ENCODE results near the gene NUP58.

Gene NUP58, protein sequence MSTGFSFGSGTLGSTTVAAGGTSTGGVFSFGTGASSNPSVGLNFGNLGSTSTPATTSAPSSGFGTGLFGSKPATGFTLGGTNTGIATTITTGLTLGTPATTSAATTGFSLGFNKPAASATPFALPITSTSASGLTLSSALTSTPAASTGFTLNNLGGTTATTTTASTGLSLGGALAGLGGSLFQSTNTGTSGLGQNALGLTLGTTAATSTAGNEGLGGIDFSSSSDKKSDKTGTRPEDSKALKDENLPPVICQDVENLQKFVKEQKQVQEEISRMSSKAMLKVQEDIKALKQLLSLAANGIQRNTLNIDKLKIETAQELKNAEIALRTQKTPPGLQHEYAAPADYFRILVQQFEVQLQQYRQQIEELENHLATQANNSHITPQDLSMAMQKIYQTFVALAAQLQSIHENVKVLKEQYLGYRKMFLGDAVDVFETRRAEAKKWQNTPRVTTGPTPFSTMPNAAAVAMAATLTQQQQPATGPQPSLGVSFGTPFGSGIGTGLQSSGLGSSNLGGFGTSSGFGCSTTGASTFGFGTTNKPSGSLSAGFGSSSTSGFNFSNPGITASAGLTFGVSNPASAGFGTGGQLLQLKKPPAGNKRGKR

DNA sequence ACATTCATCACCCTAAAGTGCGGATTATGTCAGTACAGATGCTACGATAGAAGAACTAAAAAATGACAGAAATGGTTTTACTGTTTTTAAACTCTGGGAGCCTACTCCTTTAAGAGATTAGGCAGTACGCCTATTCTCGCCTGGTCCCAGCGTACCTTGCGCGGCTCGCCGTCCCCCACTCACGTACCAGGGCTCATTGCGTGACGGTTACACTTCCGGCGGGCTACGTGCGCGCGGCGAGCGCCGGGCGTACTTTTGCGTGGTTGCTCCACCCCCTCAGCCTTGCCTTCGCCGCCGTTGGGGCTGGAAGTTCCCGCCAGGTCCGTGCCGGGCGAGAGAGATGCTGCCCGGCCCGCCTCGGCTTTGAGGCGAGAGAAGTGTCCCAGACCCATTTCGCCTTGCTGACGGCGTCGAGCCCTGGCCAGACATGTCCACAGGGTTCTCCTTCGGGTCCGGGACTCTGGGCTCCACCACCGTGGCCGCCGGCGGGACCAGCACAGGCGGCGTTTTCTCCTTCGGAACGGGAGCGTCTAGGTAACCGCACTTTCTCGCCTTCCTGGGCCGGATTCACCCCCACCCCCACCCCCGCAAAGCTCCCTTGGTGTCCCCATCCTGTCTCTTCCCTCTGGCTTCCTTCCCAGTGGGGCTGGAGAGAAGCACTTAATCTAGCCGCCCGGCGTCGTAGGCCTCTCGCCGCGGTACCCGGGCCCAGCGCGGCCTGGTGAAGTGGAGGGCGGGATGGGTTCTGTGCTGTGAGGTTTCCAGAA, at the start of gene NUP58:
TSS of gene NUP58 (plus strand) at position 279 of the 767 bp plus-strand sequence. CDS start at position 428, 149 bp downstream.
- peak; percentile 90 for DNase-seq

DNA sequence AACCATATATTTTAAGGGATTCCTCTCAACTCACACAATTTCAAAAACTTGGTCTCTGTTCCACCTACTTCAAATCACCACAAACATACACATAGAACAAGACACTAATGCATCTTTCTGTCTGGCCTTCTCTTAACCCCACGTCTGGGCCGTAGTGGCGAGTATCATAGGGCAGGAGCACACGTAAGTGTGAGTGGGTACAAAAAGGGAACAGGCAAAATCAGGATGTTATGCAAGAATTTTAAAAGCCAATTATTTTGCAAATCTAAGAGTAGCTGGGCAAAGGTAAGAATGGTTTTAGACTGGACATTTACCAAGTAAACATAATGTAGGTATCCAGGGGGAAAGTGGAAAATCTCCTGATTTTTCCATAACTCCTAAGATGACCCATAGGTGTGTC, 49.2 kb upstream of the NUP58 start:
- no peak for DNase-seq

DNA sequence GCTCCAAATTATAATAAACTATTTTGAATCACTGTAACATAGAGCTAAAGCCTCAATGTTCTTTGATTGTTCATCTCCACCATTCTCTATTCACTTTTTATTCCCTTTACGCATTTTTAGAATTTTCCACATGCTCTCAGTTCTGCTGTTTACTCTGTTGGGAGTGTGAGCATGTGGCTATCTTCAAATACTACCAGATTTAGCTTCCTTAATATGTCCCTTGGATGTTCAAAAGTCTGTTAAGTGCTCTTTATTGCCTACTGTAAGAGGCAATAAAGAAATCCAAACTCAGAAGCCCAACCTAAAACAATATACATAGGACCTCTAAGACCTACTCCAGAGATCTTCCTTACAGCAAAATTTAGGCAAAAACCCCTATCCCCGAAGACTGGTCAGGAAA, 48.7 kb upstream of the NUP58 start:
- DNase-seq: no peak

DNA sequence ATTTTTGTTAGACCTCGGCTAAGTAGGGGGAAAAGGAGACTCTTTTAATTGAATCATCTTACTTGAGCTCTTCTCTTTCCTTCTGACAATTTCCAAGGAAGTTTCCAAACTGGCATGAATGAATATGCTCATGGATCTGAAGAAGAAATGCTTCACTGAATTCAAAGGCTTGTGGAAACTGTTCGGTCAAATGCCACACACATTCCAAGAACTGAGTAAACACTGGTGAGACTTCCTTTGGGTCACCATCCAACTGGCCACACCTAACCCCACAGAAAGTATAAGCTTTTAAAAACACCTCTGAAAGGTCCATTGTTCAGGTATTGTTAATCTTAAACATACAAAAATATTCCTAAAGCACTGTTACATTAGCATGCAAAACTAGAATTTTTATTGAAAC, 47.7 kb upstream of the NUP58 start:
- DNase-seq: no peak

DNA sequence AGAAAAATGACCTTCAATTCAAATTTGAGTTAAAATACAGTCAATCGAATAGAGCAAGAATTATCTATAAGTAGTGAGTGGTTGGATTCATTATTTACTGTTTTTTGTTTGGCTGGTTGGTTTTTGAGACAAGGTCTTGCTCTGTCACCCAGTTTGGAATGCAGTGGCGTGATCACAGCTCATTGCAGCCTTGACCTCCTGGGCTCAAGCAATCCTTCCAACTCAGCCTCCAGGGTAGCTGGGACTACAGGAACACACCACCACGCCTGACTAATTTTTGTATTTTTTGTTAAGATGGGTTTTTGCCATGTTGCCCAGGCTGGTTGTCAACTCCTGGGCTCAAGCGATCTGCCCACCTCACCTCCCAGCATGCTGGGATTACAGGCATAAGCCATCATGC, 39.2 kb upstream of the NUP58 start:
- DNase-seq: no peak

DNA sequence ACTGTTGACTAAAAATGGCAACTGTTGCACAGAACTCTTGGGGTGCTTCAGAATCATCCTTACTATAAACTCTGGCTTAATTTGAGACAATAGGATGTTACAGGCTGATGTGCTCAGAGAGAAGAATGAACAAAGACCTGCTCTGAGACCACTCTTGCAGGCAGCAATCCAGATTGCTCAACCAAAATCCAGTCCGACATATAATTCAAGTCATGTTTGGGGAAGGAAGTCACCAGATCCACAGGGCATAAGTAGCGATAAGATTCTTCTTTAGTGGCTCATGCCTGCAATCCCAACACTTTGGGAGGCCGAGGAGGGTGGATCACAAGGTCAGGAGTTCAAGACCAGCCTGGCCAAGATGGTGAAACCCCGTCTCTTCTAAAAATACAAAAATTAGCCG, 34.7 kb upstream of the NUP58 start:
- no peak for DNase-seq

DNA sequence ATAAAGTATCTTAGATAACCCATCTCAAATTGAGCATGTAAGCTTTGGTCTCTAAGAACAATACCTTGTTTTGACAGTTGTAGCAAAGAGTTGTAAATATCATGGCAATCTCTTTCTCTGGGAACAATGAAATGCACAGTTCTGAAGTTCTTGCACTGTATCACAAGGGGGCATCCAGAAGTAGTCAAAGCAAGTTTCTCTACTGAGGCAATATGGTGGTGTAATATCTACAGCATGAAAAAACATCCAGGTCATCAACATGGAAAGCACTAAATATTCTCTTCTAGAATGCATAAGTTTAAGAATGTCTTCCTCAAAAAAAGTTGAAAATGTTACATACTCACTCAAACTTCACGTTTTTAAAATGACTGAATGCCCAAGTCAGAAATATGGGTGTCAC, 33.7 kb upstream of the NUP58 start:
- DNase-seq: no peak

DNA sequence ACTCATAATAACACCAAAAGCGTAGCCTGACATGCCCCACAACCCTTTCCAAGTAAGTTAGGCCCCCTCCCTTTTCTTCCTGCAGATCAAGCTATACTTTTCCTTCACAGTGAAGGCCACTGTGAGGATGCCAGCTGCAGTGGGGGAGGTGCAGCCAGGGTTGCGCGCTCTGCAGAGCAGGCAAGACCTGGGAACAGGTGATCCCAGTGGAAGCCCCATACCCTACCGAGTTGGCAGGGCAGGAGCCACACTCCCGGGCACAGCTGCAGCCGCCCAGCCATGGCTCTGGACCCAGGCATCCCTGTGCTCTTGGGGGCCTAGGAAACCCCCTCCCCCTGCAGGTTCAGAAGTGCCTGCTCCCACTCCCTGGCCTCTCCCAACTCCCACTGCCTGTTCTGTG, 32.9 kb upstream of the NUP58 start:
- DNase-seq: no peak

DNA sequence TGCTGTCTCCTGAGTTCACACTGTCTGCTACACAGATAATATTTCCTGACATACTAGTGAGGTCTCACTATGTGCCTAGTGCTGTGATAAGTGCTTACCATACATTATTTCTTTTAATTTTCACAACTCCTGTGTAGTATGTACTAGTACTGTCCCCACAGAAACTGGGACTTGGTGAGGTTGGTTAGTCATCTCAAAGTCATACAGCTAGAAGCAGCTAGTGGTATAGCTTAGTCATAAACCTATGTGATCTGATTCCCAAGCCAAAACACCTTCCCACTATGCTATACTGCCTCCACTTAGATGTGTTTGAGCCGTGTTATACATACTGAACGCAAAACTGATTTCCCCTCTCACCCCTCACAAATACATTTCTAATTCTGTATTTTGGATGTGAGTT, 24.7 kb upstream of the NUP58 start:
- DNase-seq: no peak

DNA sequence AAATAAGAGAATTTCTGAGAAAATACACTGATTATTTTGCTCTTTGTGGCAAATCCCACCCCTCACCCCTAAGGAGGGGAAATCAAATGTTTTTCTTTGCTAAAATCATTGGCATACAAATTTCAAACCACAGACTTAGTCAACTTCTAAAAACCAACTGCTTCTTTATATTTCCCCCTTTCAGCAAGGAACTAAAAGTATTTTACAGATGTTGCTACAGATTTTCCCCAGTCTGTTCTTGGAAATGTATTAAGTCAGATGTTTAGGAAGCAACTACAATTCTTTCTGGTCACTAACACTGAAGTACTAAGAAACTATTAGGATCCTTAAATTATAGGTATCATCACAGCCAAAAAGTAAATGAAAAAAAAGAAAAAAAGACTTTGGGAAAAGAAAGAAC, 21.0 kb upstream of the NUP58 start:
- DNase-seq: no peak

DNA sequence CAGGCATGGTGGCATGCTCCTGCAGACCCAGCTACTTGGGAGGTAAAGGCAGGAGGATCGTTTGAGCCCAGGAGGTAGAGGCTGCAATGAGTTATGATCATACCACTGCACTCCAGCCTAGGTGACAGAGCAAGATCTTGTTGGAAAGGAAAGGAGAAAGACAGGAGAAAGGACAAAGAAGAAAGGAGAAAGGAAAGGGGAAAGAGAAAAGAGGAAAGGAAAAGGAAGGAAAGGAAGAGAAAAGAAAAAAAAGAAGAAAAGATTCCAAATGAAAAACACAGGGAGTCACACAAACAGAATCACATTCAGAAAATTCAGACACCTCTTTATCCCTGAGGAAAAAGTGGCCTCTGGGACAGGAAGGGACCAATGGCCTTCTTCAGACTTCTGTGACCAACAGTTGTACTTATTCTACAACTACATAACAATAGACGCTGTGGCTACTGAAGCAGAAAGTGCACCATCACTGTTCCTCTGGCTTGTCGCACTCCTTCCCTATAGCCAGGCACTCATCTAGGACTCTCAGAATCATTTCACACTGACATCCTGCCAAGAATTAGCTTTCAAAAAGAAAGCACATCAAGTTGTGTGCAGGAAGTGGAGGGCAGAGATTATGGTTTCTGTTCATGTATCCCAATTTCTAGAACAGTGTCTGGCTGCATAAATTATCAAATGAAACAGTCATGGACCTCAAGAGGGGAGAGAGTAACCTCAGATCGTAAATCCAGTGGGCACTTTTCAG, 20.1 kb upstream of the NUP58 start:
- no peak for DNase-seq

DNA sequence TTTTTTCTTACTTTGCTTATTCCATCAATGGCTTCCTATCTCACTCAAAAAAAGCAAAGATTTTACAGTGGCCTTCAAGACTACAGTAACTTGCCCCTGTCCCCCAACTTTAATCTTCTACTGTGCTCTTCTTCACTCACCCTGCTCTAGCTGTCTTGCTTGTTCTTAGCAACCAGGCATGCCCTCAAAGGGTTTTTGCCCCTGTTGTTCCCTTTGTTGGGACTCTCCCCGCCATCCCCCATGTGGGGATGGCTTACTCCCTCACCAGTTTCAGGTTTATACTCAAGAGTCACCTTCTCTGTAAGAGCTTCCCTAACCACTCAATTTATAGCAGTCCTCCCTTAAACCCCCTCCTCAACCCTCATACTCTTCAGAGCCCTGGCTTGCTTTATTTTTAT, 19.5 kb upstream of the NUP58 start:
- no peak for DNase-seq

DNA sequence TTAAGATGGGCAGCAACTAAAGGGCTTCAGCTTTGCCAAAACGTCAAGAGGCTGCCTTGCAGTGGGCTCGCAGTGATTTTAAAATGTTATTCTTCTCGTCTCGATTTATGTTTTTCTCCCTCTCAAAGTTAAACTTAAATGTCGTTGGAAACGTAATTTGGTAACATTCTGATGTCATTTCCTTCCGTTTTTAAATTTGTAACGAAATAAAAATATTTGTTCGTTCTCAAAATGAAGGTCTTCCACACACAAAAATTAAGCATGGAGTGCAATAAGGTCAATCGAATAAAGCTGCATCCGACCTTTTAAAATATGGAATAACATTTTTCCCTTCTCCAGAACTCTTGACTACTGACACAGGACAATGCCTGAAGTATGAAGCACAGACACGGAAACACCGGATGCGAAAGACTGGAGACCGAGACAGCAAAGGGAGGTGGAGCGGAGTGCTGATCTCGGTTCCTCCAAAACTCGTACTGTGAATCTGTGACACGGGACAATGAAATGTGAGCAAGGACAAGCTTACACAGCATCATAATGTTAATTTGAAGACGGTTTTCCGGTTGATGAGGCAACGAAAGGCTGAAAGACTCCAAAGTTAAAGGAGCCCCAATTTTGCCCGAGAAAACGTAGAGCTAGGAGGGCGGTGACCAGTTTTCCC, 15.0 kb upstream of the NUP58 start:
- DNase-seq: peak; percentile 17

DNA sequence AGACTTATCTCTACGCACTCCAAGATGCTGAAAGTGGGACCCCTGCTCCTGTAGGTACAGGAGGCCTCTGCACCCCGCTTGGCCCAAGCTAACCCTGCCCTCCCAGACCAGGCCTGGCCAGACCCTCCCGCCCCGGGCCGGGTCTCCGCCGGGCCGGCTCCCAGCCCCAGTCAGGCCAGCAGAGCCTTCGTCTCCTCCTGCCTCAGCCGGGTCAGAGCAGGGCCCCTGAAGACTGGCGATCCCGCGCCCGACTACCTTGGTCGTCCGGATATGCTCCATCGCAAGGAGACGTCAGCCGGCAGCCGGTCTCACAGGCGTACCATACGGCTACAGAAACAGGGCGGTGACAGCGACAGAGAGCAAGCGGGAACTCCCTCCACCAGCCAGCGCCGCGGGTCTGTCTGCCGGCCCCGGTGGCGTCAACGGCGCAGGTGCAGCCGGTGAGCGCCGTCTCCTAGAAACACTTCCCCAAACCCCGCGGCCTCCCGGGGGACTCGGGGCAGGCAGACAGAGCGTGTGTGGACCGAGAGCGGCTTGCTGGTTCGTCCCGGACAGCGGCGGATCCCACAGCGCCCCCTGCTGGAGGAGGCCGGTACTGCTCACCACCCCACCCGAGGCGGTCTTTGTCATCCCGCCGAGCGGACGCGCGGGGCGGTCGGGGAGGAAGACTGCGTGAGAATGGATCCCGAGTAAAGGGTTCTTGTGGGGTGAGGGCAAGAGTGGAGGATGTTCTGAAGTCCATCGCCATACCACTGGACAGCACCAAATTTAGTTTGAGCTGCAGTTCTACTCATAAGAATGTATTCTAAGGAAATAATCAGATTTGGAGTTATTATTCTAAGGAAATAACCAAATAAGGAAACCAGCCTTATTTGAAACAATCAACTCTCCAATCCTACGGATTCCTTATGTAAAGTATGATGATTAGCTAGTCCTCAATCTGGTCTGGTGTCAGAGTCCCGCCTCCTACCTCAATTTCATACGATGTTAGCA, 14.2 kb upstream of the NUP58 start, which contains the start of gene MTMR6:
TSS of gene MTMR6 (minus strand) at position 520 of the 993 bp plus-strand sequence. CDS start at position 279, 241 bp downstream.
- DNase-seq: peak; percentile 83

DNA sequence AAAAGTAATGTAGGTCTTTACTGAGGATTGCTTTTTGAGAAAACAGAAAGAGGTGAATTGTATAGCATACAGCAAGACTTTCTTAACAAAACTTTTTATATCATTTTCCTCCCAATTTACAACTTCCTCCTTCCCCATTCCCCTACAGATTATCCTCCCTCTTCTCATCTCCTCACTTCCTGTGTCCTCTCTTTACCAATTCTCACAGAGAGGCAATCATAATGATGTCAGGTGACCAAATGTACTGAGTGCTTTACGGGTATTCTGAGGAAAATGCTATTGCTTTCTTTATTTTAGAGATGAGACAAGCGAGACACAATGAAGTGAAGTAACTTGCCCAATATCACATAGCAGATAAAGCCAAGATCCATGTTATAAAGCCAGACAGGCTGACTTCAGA, 12.5 kb upstream of the NUP58 start:
- no peak for DNase-seq

DNA sequence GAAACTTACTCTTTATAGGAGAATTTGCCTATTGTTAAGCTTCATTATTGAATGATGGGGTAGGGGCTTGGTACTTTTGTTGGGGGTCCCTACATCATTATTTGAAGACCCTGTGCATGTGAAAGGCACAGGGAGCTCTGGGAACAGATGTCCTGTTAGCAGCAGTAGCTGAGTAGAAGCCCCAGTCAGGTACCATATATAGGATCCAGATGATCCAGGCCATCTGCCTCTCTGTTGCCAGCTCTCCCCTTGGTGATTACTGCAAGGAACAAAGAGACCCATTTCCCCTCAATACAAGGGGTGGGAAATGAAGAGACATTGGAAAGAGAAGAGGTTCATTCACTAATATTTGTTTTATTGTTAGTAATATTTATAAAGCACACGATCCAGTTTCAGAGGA, 9.7 kb upstream of the NUP58 start:
- no peak for DNase-seq

DNA sequence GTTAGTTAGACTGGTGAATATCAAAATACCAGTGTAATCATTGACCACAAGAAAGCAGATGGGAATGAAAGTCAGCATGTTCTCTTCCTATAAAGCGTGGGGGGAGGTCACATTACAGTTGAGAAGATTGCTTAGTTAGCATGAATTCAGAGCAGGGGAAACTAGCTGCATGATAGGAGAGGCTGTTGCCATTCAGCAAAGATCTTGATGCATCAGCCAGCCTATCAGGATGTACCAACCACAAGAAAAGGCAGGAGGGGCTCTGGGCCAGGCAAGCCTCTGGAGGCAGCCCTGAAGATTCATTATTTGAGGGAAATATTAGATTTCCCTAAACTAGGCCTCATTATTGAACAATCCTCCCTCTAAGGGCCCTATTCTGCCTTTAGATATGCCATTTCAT, 9.1 kb upstream of the NUP58 start:
- no peak for DNase-seq

DNA sequence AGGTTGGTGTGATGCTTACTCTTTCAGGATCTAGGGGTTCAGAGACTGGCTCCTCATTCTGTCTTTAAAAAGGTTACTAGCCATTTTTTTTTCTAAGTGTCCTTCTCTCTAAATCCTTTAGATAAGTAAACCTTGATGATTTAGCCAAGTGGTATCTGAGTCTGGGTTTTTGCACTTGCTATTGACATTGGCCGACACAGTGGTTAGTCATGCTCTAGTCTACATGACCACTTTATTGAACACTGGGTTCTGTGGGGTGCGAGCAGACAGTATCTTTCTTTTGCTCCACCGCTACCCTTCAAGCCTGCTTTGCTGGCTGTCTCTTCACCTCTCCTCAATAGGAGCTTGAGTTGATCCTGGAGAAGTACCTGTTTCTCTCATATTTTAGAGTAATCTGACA, 6.2 kb upstream of the NUP58 start:
- DNase-seq: no peak

DNA sequence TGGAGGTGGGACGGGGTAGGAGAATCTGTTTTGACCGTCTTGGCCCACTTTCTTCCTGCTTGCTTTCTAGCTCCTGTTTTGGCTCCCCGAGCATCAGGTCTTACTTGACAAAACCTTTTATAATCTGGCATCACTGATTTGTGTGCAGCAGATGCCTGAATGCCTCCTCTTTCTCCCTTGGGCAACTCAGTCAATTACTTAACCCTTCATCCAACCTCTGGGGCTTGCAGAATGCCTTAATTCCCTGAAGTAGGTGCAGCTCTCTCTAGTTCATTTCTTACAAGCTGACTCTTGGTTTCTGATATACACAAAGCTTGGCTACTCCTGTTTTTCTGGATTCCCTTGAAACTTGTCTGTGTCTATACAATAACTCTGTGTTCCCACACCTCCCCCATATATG, 5.7 kb upstream of the NUP58 start:
- DNase-seq: no peak

DNA sequence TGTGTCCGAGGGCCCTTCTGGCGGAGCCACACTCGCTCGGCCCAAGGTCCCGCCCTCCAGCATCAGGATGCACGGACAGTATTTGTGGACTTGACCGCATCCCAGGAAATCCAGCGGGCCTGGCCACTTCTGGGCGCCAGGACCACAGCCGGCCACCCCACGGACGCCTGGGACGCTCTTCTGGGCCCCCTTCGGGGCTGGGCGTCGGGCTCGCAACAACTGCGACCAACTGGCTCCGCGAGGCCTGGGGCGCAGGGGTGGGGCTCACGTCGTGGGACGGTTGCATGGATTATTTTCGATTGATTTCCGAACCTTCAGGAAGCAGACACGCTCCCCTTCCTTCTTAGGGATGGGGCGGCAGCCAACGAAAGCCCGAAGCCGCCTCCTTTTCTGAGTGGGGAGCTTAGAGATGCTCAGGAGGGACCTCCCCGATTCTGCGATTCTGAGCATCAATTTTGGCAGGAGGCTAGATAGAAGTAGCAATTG, 521 bp upstream of the NUP58 start:
- no peak for DNase-seq

DNA sequence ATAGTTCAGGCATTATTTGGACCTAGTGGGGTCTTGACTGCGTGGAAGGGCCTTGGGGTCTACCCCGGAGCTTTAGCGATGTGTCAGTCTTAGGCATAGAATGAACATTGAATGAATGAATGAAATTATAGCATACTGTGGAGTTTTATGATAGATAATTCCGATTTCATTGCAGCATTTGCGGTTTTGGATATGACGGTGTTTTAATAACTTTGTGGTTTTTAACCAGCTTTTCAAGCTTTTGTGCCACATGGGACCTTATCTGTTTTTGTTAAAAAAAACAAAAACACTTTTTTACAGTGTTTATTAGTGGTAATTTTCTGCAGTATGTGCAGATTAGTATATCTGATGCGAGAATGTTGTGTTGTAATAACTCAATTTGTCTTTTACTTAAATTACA, 696 bp downstream of the NUP58 start:
- DNase-seq: no peak
